HL-60 (cell line): ENCODE measurements around the gene GALNT9.

ENCODE experiments used
- DNase-seq, 2 experiments: peaks; one replicate each; pipeline ENCODE4 v3.0.0-alpha.2; 2010 to 2020; ENCODE audit warnings: low read depth in 1 of 2, low spot score in 1 of 2
- H3K27ac ChIP-seq: fragments of 250-450 bp; sonication (Bioruptor Pico); replicated peaks from 2 replicates; pipeline ENCODE4 v1.5.1; 2020; ENCODE audit warnings: mild to moderate bottlenecking, moderate library complexity
- H3K27me3 ChIP-seq: fragments of 250-450 bp; sonication (Bioruptor Pico); 2 replicates; pipeline ENCODE4 v1.5.1; 2021; ENCODE audit warnings: mild to moderate bottlenecking, moderate library complexity; ENCODE audit not compliant: insufficient read depth, poor library complexity, severe bottlenecking
- H3K4me3 ChIP-seq: replicated peaks from 2 replicates; pipeline ENCODE4 v1.5.1; 2011; ENCODE audit warnings: mild to moderate bottlenecking, control low read depth, low read length; ENCODE audit not compliant: insufficient read depth
- CTCF ChIP-seq: IDR thresholded peaks from one replicate; pipeline ENCODE4 v1.5.1; 2011; ENCODE audit warnings: low read length, control low read depth, inconsistent platforms; ENCODE audit not compliant: insufficient read depth
- GABPA ChIP-seq: IDR thresholded peaks from 2 replicates; pipeline ENCODE4 v1.6.1; 2012; ENCODE audit warnings: low read depth
- POLR2AphosphoS5 ChIP-seq: IDR thresholded peaks from 2 replicates; pipeline ENCODE4 v1.6.1; 2012; ENCODE audit warnings: low read depth
- REST ChIP-seq: IDR thresholded peaks from 2 replicates; pipeline ENCODE4 v1.6.1; 2012; ENCODE audit warnings: low read depth; ENCODE audit not compliant: insufficient replicate concordance
- SPI1 ChIP-seq: IDR thresholded peaks from 2 replicates; pipeline ENCODE4 v1.6.1; 2012; ENCODE audit warnings: low read depth, mild to moderate bottlenecking, borderline replicate concordance

Gene GALNT9

GRCh38 chr12:132345126-132345525 is 15.7 kb upstream of the GALNT9 start:
- DNase-seq, result no peak
- no peak for TF ChIP-seq POLR2AphosphoS5
- TF ChIP-seq CTCF, result no peak
- TF ChIP-seq SPI1, result no peak
- TF ChIP-seq REST, result no peak
- TF ChIP-seq GABPA, result no peak
- peaks cover 2% of the 10 kb centered on the region for H3K27me3 ChIP-seq

GRCh38 chr12:132344601-132345000 is 15.2 kb upstream of the GALNT9 start:
- H3K4me3 ChIP-seq, result no peak overlapping the region
- no peak overlapping the region for H3K27ac ChIP-seq
- DNase-seq, result no peak
- no peak for TF ChIP-seq SPI1
- TF ChIP-seq POLR2AphosphoS5, result no peak
- TF ChIP-seq CTCF, result no peak
- no peak for TF ChIP-seq GABPA
- no peak for TF ChIP-seq REST
- peaks cover 2% of the 10 kb centered on the region for H3K27me3 ChIP-seq

More at GRCh38 chr12:132345126-132345525, 15.7 kb upstream of the GALNT9 start:
- Histone ChIP-seq H3K27ac (no peak overlapping the region), H3K4me3 (no peak overlapping the region)

- Histone ChIP-seq H3K27ac (no peak overlapping the region), H3K27me3 (peaks cover 2% of the 10 kb centered on the region), H3K4me3 (no peak overlapping the region)
- DNase-seq, result no peak
- TF ChIP-seq POLR2AphosphoS5, result no peak
- TF ChIP-seq GABPA, result no peak
- TF ChIP-seq SPI1, result no peak
- no peak for TF ChIP-seq REST
- no peak for TF ChIP-seq CTCF
Measured at GRCh38 chr12:132344181-132344580, 14.8 kb upstream of the GALNT9 start.
